Activated CD4-positive, alpha-beta T cell treated with anti-CD3 and anti-CD28 coated beads, Interleukin-2, amount 10 ng/mL, durations not matched to agents 24 days and 14 days (primary cell): ENCODE results near the gene NECAB2. TPM values are rescaled to one million over a fixed set of nuclear protein-coding genes. Genes with fewer than 3 reads are reported as not detected.

Experiments used
- DNase-seq: peaks from one replicate; pipeline ENCODE4 v3.0.0; 2022
- H3K27ac Mint-ChIP-seq: one replicate; pipeline ENCODE4 v1.8.0; 2022; ENCODE audit warnings: mild to moderate bottlenecking, mixed read lengths
- H3K27me3 Mint-ChIP-seq: one replicate; pipeline ENCODE4 v1.8.0; 2022; ENCODE audit warnings: mixed read lengths
- H3K36me3 Mint-ChIP-seq: one replicate; pipeline ENCODE4 v1.8.0; 2022; ENCODE audit warnings: low read depth, mild to moderate bottlenecking, mixed read lengths
- H3K4me1 Mint-ChIP-seq: one replicate; pipeline ENCODE4 v1.8.0; 2021; ENCODE audit warnings: mixed read lengths
- H3K4me3 Mint-ChIP-seq: one replicate; pipeline ENCODE4 v1.8.0; 2022; ENCODE audit warnings: mild to moderate bottlenecking, moderate library complexity, mixed read lengths
- H3K9me3 Mint-ChIP-seq: one replicate; pipeline ENCODE4 v1.8.0; 2021; ENCODE audit warnings: mixed read lengths
- intact Hi-C: fragments of 100-400 bp; cut with micrococcal nuclease; formaldehyde crosslinking; loops from one replicate; pipeline ENCODE4 v1.15.1; 2023
- total RNA-seq: library from RNA; stranded (reverse); gene quantifications from 2 replicates; pipeline ENCODE4 v1.2.3, GENCODE V29; 2022

The NECAB2 gene
- total RNA-seq, 1 donor from 2014 or later = not detected

GRCh38 chr16:83952940-83953795 lies 14.9 kb upstream of the NECAB2 start, which contains the start of gene OSGIN1:
OSGIN1 (plus strand) TSS chr16:83953240; CDS start chr16:83957672, 4,432 bp downstream.
- no peaks in the 10 kb centered on the region for H3K36me3 Mint-ChIP-seq
- H3K4me1 Mint-ChIP-seq = peaks cover 14% of the 10 kb centered on the region
- DNase-seq = peak; percentile 91
- peaks cover 8% of the 10 kb centered on the region for H3K27me3 Mint-ChIP-seq
- H3K4me3 Mint-ChIP-seq = peak within 1 kb of the TSS; percentile 82
- peak within 1 kb of the TSS; percentile 72 for H3K27ac Mint-ChIP-seq
- intact Hi-C loops = loop anchor here (1.0 to 10.0 kb wide), 5 partner anchors 54 to 552 kb away; partner anchors contain the start of genes MBTPS1, MEAK7, MLYCD and TAF1C
- H3K9me3 Mint-ChIP-seq = no peaks in the 10 kb centered on the region

- Mint-ChIP-seq H3K36me3 (no peaks in the 10 kb centered on the region), H3K27ac (peak overlapping the region; percentile 72), H3K4me1 (peaks cover 14% of the 10 kb centered on the region), H3K4me3 (peak overlapping the region; percentile 82), H3K9me3 (no peaks in the 10 kb centered on the region), H3K27me3 (peaks cover 8% of the 10 kb centered on the region)
- peak; percentile 75 for DNase-seq
- intact Hi-C loops = loop anchor here (1.0 to 10.0 kb wide), 5 partner anchors 55 to 551 kb away; partner anchors contain the start of genes MBTPS1, MEAK7, MLYCD and TAF1C
These were observed 14.1 kb upstream of the NECAB2 start for GRCh38 chr16:83953796-83954576.

GRCh38 chr16:83954577-83955016 lies 13.4 kb upstream of the NECAB2 start:
- intact Hi-C loops = loop anchor here (5.0 to 10.0 kb wide), 2 partner anchors 233 to 550 kb away; partner anchors contain the start of genes MEAK7 and TAF1C
- H3K4me3 Mint-ChIP-seq = no peak overlapping the region
- no peaks in the 10 kb centered on the region for H3K36me3 Mint-ChIP-seq
- peaks cover 14% of the 10 kb centered on the region for H3K4me1 Mint-ChIP-seq
- no peak overlapping the region for H3K27ac Mint-ChIP-seq
- H3K9me3 Mint-ChIP-seq = no peaks in the 10 kb centered on the region
- no peak for DNase-seq
- H3K27me3 Mint-ChIP-seq = peaks cover 8% of the 10 kb centered on the region

GRCh38 chr16:83955218-83956130 lies 12.6 kb upstream of the NECAB2 start:
- no peaks in the 10 kb centered on the region for H3K36me3 Mint-ChIP-seq
- H3K4me3 Mint-ChIP-seq = no peak overlapping the region
- no peak for DNase-seq
- H3K27ac Mint-ChIP-seq = no peak overlapping the region
- H3K4me1 Mint-ChIP-seq = peaks cover 14% of the 10 kb centered on the region
- no peaks in the 10 kb centered on the region for H3K9me3 Mint-ChIP-seq
- intact Hi-C loops = loop anchor here (1.0 to 10.0 kb wide), 2 partner anchors 110 to 549 kb away; partner anchors contain the start of gene MEAK7
- peaks cover 8% of the 10 kb centered on the region for H3K27me3 Mint-ChIP-seq

- DNase-seq = peak; percentile 93
- H3K27me3 Mint-ChIP-seq = peaks cover 8% of the 10 kb centered on the region
- H3K36me3 Mint-ChIP-seq = no peaks in the 10 kb centered on the region
- no peak overlapping the region for H3K27ac Mint-ChIP-seq
- intact Hi-C loops = loop anchor here (1.0 to 10.0 kb wide), 2 partner anchors 109 to 548 kb away; partner anchors contain the start of gene MEAK7
- peaks cover 14% of the 10 kb centered on the region for H3K4me1 Mint-ChIP-seq
- no peak overlapping the region for H3K4me3 Mint-ChIP-seq
- H3K9me3 Mint-ChIP-seq = no peaks in the 10 kb centered on the region
These were observed 11.4 kb upstream of the NECAB2 start for GRCh38 chr16:83956336-83957289.

GRCh38 chr16:83957296-83957855 lies 10.7 kb upstream of the NECAB2 start:
- DNase-seq = no peak
- Mint-ChIP-seq H3K27me3 (peaks cover 8% of the 10 kb centered on the region), H3K27ac (no peak overlapping the region), H3K4me1 (peaks cover 12% of the 10 kb centered on the region), H3K4me3 (no peak overlapping the region), H3K9me3 (no peaks in the 10 kb centered on the region), H3K36me3 (no peaks in the 10 kb centered on the region)
- intact Hi-C loops = loop anchor here (10.0 kb wide), 1 partner anchor 547 kb away; the partner anchor contains the start of gene MEAK7

GRCh38 chr16:83958137-83958845 lies 9.8 kb upstream of the NECAB2 start:
- peaks cover 8% of the 10 kb centered on the region for H3K27me3 Mint-ChIP-seq

GRCh38 chr16:83958846-83959565 lies 9.0 kb upstream of the NECAB2 start:
- H3K9me3 Mint-ChIP-seq = no peaks in the 10 kb centered on the region
- H3K36me3 Mint-ChIP-seq = no peaks in the 10 kb centered on the region
- intact Hi-C loops = loop anchor here (10.0 kb wide), 1 partner anchor 546 kb away; the partner anchor contains the start of gene MEAK7
- H3K4me3 Mint-ChIP-seq = no peak overlapping the region
- H3K27me3 Mint-ChIP-seq = peaks cover 7% of the 10 kb centered on the region
- no peak overlapping the region for H3K27ac Mint-ChIP-seq
- peaks cover 5% of the 10 kb centered on the region for H3K4me1 Mint-ChIP-seq
- DNase-seq = no peak

More at GRCh38 chr16:83958137-83958845, 9.8 kb upstream of the NECAB2 start:
- Mint-ChIP-seq H3K9me3 (no peaks in the 10 kb centered on the region), H3K27ac (no peak overlapping the region), H3K36me3 (no peaks in the 10 kb centered on the region), H3K4me3 (no peak overlapping the region), H3K4me1 (peaks cover 8% of the 10 kb centered on the region)
- DNase-seq = no peak
- intact Hi-C loops = loop anchor here (10.0 kb wide), 1 partner anchor 547 kb away; the partner anchor contains the start of gene MEAK7

- intact Hi-C loops = loop anchor here (10.0 kb wide), 1 partner anchor 545 kb away; the partner anchor contains the start of gene MEAK7
- H3K36me3 Mint-ChIP-seq = no peaks in the 10 kb centered on the region
- H3K4me3 Mint-ChIP-seq = no peak overlapping the region
These were observed 8.2 kb upstream of the NECAB2 start for GRCh38 chr16:83959656-83960434.

GRCh38 chr16:83960521-83961249 lies 7.4 kb upstream of the NECAB2 start:
- no peaks in the 10 kb centered on the region for H3K27me3 Mint-ChIP-seq
- no peak overlapping the region for H3K4me3 Mint-ChIP-seq
- no peaks in the 10 kb centered on the region for H3K36me3 Mint-ChIP-seq
- H3K27ac Mint-ChIP-seq = no peak overlapping the region
- H3K4me1 Mint-ChIP-seq = no peaks in the 10 kb centered on the region
- no peaks in the 10 kb centered on the region for H3K9me3 Mint-ChIP-seq
- intact Hi-C loops = no loop called here
- no peak for DNase-seq

More at GRCh38 chr16:83959656-83960434, 8.2 kb upstream of the NECAB2 start:
- DNase-seq = no peak
- Mint-ChIP-seq H3K9me3 (no peaks in the 10 kb centered on the region), H3K27ac (no peak overlapping the region), H3K4me1 (no peaks in the 10 kb centered on the region), H3K27me3 (no peaks in the 10 kb centered on the region)
